ENCODE results near the gene RELN.

- TF ChIP-seq, protein P1, sequence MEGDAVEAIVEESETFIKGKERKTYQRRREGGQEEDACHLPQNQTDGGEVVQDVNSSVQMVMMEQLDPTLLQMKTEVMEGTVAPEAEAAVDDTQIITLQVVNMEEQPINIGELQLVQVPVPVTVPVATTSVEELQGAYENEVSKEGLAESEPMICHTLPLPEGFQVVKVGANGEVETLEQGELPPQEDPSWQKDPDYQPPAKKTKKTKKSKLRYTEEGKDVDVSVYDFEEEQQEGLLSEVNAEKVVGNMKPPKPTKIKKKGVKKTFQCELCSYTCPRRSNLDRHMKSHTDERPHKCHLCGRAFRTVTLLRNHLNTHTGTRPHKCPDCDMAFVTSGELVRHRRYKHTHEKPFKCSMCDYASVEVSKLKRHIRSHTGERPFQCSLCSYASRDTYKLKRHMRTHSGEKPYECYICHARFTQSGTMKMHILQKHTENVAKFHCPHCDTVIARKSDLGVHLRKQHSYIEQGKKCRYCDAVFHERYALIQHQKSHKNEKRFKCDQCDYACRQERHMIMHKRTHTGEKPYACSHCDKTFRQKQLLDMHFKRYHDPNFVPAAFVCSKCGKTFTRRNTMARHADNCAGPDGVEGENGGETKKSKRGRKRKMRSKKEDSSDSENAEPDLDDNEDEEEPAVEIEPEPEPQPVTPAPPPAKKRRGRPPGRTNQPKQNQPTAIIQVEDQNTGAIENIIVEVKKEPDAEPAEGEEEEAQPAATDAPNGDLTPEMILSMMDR (IDR thresholded peaks at IDR 0.05; ENCODE audit: poor library complexity), result no peak
- TF ChIP-seq EZH2phosphoT487 (IDR thresholded peaks at IDR 0.05; ENCODE audit: low read depth, severe bottlenecking, unreplicated experiment) (no peak), EZH2 (IDR thresholded peaks at IDR 0.05; ENCODE audit: borderline replicate concordance) (no peak)
These were observed 44.4 kb upstream of the RELN start for GRCh38 chr7:104033837-104034236.

Measured in hepatocyte (in vitro differentiated cells).